GM08714 (cell line): ENCODE results near the gene SORCS2.

Experiments used
- H3K4me3 ChIP-seq: fragments of 200-500 bp; sonication (Bioruptor generic); 2 replicates; pipeline ENCODE4 v1.5.1; 2014; ENCODE audit warnings: mild to moderate bottlenecking, low read length, inconsistent platforms
- ZNF274 ChIP-seq: IDR thresholded peaks from 2 replicates; pipeline ENCODE4 v1.6.1; 2012; ENCODE audit warnings: mild to moderate bottlenecking, low read depth, low read length

The SORCS2 gene

DNA sequence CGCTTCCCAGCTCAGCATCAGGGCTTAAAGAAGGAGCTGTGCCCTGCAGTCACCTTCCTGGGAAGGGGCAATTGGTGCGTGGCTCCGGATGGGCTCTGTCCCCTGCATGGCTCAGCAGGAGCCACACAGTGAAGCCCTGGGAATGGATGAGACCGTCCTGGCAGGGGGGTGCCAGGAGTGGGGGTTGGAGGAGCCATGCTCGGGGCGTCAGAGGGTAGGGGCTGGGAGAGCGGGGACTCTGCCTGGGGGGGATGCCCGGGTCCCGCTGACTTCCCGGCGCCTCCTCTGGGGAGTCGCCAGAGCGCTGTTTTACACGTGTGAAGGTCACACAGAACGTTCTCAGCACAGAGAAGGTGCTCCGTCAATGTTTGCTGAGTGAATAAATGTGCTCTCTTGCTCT is 563.2 kb downstream of the SORCS2 start:
- TF ChIP-seq ZNF274, result no peak
- H3K4me3 ChIP-seq, result no peak overlapping the region

- no peak overlapping the region for H3K4me3 ChIP-seq
- no peak for TF ChIP-seq ZNF274
Observed at GRCh38 chr4:7756071-7756470, 563.7 kb downstream of the SORCS2 start.

DNA sequence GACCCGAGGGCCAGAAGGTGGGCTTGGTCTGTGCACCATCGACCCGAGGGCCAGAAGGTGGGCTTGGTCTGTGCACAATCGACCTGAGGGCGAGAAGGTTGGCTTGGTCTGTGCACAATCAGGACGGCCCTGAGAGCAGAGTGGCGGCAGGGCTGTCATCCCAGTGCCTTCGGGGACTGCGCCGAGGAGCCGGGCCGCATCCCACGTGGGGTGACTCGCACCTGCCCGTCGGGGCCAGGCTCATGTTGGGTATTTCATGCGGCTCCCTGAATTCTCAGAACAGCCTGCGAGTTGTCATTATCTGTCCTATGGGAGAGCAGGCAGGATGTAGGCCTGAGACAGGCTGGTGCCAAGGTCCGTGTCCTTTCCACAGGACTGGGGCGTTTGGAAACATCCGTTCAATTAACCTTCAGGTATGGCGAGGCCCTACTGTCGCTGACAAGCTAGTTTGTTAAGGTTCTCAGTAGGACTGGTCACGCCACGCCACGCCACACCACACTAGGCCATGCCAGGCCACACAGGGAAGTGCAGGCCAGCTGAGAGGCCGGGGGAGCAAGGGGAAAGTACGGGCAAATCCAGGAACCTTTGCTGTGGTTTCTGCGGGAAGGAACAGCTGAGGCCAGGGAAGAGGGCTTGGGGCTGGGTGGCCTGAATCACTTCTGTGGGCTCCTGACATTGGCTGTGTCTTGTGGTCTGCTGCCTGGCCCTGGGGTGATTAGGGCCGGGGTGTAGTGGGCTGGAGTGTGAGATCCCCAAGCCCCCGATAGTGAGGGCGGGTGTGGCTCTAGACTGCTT is 564.4 kb downstream of the SORCS2 start:
- no peak for TF ChIP-seq ZNF274
- H3K4me3 ChIP-seq, result no peak overlapping the region

DNA sequence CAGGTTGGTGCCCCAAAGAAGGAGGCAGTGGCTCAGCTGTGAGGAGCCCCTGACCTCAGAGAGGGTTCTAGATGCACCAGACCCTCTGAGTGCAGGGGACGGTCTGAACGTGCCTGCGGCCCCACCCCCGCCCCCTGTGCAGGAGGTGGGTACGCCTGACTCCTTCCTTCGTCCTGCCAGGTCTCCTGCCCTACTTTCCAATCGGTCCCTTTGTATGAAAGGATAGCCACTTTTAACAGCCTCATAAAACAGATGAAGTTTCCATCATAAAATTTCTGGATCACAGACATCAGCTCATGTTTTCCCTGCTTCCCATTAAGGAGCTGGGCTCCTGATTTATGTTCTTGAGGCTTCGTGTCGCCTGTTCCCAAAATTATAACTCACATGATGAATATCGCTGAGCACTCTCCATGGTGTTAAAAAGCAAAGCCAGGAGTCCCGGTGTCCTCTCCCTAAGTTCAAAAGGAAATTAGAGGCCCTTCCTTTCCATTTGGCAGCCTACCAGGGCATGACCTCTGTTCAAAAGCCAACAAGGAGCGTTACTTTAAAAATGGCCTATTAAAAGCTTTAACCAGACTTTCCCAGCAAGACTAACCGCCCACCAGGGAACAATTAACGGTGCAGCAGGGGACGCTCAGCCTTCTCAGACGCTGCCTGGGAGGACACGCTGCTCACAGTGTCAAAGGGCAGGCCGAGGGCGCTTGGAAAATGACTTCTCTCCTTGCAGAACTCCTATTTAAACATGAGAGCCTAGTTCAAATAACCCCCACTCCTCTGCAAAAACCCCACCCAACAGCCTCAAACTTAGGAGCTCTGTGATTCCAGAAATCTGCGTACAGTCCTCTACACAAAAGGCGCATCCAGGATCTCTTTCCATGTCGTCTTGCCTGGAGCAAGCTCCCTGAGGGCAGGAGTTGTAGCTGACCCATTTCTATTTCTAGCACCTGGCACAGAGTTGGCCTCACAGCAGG is 565.4 kb downstream of the SORCS2 start:
- TF ChIP-seq ZNF274, result no peak
- no peak overlapping the region for H3K4me3 ChIP-seq

GRCh38 chr4:7758476-7758875 is 566.1 kb downstream of the SORCS2 start:
- H3K4me3 ChIP-seq, result no peak overlapping the region
- no peak for TF ChIP-seq ZNF274

GRCh38 chr4:7759216-7759615 is 566.9 kb downstream of the SORCS2 start:
- TF ChIP-seq ZNF274, result no peak
- no peak overlapping the region for H3K4me3 ChIP-seq

GRCh38 chr4:7759635-7760034 is 567.3 kb downstream of the SORCS2 start:
- H3K4me3 ChIP-seq, result no peak overlapping the region
- TF ChIP-seq ZNF274, result no peak

DNA sequence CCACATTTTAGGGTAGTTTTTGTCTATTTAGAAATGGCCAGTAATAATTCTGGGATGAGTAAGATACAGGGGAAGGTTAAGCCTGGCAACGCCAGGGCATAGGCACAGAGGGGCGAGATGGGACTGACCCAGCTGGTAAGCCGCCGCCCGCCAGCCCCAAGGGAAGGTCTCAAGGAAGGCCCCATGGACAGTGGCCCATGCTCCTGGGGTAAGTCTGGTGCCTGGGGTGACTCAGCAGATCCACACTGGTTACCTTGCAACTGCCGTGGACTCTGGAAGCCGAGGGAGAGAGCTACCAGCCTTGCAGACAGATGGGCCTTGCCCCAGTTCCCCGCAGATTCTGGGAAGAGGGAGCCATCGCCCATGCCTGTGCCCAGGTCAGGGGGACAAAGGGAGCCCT is 567.9 kb downstream of the SORCS2 start:
- H3K4me3 ChIP-seq, result no peak overlapping the region
- TF ChIP-seq ZNF274, result no peak

- TF ChIP-seq ZNF274, result no peak
- no peak overlapping the region for H3K4me3 ChIP-seq
Observed at GRCh38 chr4:7760706-7761105, 568.4 kb downstream of the SORCS2 start.

DNA sequence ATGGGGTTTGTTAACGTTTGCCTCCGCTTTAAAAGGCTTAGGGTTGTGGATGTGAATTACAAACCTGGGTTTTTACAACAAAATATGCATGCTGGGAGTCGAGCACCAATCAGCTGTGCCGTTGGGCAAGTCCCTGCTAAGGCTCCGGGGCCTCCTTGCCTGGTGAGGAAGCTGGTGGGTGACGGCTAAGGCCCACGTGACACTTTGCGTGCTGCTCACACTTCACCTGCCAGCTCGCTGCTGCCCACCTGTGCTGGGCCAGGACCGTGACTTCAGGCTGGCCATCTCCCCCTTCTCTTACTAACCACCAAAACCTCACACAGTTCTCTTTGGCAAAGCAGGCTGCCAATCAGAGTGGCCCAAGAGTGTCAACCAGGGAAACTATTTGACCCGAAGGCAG is 569.0 kb downstream of the SORCS2 start:
- TF ChIP-seq ZNF274, result no peak
- no peak overlapping the region for H3K4me3 ChIP-seq

DNA sequence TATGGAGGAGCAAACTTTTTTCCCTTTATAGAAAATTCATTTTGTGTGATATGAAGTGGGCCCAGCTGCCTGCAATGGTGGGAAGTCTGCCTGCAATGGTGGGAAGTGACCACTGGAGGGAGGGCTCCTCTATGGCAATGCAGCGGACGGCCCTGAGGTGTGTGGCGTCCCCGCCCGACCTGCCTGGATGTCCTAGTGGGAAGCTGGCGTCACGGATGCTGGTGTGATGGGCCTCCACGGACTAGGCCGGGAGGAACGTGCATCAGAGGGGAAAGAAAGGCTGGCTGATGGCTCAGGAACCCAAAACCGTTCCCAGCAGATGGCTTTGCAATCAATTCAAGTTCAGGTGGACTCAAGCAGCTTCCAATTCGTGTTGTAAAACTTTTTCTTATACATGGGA is 569.4 kb downstream of the SORCS2 start:
- H3K4me3 ChIP-seq, result no peak overlapping the region

DNA sequence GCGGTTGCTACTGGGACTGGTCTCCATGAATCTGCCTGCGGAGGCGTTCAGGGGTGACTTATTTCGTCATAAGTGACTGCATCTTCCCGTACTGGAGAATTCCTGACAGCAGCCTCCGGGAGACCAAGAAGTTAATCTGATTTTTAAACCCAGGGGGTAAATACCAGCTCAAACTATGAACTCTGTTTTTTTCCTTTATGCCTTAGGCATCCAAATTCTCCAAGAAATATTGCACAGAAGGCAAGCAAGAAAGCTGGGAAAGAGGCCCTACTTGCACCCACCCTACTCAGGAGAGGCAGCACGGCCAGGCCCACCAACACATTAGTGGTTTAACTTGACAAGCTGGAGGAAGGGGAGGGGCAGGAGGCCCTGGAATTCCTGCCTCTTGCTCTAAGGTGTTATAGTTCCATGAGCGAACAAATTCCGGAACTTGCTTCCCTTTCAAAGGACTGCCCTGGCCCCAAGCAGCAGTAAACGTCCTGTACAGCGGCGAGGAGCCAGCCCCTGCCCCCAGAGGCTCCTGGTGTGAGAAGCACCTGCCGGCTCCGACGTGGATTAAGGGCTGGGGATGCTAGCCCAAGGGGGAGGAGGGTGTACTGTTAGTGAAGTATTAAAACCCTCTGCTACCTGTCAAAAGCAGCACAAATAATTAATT is 570.2 kb downstream of the SORCS2 start:
- TF ChIP-seq ZNF274, result no peak
- no peak overlapping the region for H3K4me3 ChIP-seq

More for the DNA sequence above, 569.4 kb downstream of the SORCS2 start:
- no peak for TF ChIP-seq ZNF274

GRCh38 chr4:7763106-7763505 is 570.8 kb downstream of the SORCS2 start:
- TF ChIP-seq ZNF274, result no peak
- H3K4me3 ChIP-seq, result no peak overlapping the region

DNA sequence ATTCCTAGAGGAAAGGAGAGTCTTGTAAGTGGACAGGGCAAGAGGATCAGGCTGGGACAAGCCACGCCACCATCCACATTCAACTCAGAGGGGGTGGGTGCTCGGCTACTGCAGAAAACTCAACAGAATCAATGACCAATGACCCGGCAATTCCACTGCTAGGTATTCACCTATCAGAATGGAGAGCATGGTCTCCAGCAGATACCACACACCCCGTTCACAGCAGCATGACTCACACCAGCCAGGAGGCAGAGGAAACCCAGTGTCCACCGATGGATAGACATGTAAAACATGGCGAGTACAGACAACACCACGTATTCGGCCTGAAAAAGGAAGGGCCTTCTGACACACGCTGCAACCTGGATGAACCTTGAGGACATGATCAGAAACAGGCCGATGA is 571.5 kb downstream of the SORCS2 start:
- TF ChIP-seq ZNF274, result no peak
- H3K4me3 ChIP-seq, result no peak overlapping the region
